Measurements from ENCODE around the gene SSH2. TPM values are rescaled to one million over a fixed set of nuclear protein-coding genes. Genes with fewer than 3 reads are reported as not detected.

SSH2 gene
- total RNA-seq, 1 donor from 2014 or later: 12.6 TPM

- no peak for DNase-seq (ENCODE audit: low read depth in 2 of 2)
Measured at GRCh38 chr17:29614349-29615047, 315.5 kb downstream of the SSH2 start.

GRCh38 chr17:29613856-29614255 is 316.2 kb downstream of the SSH2 start:
- DNase-seq (ENCODE audit: low read depth in 2 of 2): no peak

- DNase-seq (ENCODE audit: low read depth in 2 of 2): peak; percentile 61 to 92
Measured at GRCh38 chr17:29613352-29613837, 316.6 kb downstream of the SSH2 start.

- no peak for DNase-seq (ENCODE audit: low read depth in 2 of 2)
Measured at GRCh38 chr17:29612404-29613280, 317.4 kb downstream of the SSH2 start.

GRCh38 chr17:29612094-29612403 is 318.0 kb downstream of the SSH2 start:
- no peak for DNase-seq (ENCODE audit: low read depth in 2 of 2)

- no peak for DNase-seq (ENCODE audit: low read depth in 2 of 2)
Measured at GRCh38 chr17:29611351-29612093, 318.5 kb downstream of the SSH2 start.

- no peak for DNase-seq (ENCODE audit: low read depth in 2 of 2)
Measured at GRCh38 chr17:29610395-29610794, 319.6 kb downstream of the SSH2 start.

- no peak for DNase-seq (ENCODE audit: low read depth in 2 of 2)
Measured at GRCh38 chr17:29608986-29609385, 321.0 kb downstream of the SSH2 start.

- no peak for DNase-seq (ENCODE audit: low read depth in 2 of 2)
Measured at GRCh38 chr17:29607557-29608195, 322.4 kb downstream of the SSH2 start.

- DNase-seq (ENCODE audit: low read depth in 2 of 2): no peak
Measured at GRCh38 chr17:29603109-29603674, 326.8 kb downstream of the SSH2 start.

- no peak for DNase-seq (ENCODE audit: low read depth in 2 of 2)
Measured at GRCh38 chr17:29597361-29598172, 332.5 kb downstream of the SSH2 start.

GRCh38 chr17:29596811-29597210 is 333.2 kb downstream of the SSH2 start:
- no peak for DNase-seq (ENCODE audit: low read depth in 2 of 2)

- DNase-seq (ENCODE audit: low read depth in 2 of 2): no peak
Measured at GRCh38 chr17:29595943-29596774, 333.9 kb downstream of the SSH2 start.

GRCh38 chr17:29595107-29595942 is 334.7 kb downstream of the SSH2 start:
- DNase-seq (ENCODE audit: low read depth in 2 of 2): peak in 1 of 2 donors; percentile 29

- no peak for DNase-seq (ENCODE audit: low read depth in 2 of 2)
Measured at GRCh38 chr17:29594519-29595090, 335.4 kb downstream of the SSH2 start.

- DNase-seq (ENCODE audit: low read depth in 2 of 2): peak in 1 of 2 donors; percentile 40
Measured at GRCh38 chr17:29593591-29594518, 336.2 kb downstream of the SSH2 start.

Measured in dermis microvascular lymphatic vessel endothelial cell (primary cell).